HFFc6 (cell line): ENCODE measurements around the gene ARSB. TPM values are rescaled to one million over a fixed set of nuclear protein-coding genes. Genes with fewer than 3 reads are reported as not detected.

ENCODE experiments used
- DNase-seq: peaks from one replicate; pipeline ENCODE4 v3.0.0-alpha.2; 2018
- H3K27ac Mint-ChIP-seq: 2 replicates; pipeline ENCODE4 v1.8.0; 2020; ENCODE audit warnings: mild to moderate bottlenecking, mixed read lengths
- H3K27me3 Mint-ChIP-seq: 2 replicates; pipeline ENCODE4 v1.8.0; 2021; ENCODE audit warnings: mild to moderate bottlenecking, moderate library complexity, mixed read lengths; ENCODE audit not compliant: insufficient read depth
- H3K36me3 Mint-ChIP-seq: 2 replicates; pipeline ENCODE4 v1.8.0; 2021; ENCODE audit warnings: low read depth, mixed read lengths
- H3K4me1 Mint-ChIP-seq: 2 replicates; pipeline ENCODE4 v1.8.0; 2020; ENCODE audit warnings: low read depth, mixed read lengths
- H3K4me3 Mint-ChIP-seq: 2 replicates; pipeline ENCODE4 v1.8.0; 2020; ENCODE audit warnings: mild to moderate bottlenecking, moderate library complexity, mixed read lengths
- H3K9me3 Mint-ChIP-seq: 2 replicates; pipeline ENCODE4 v1.8.0; 2020; ENCODE audit warnings: mild to moderate bottlenecking, mixed read lengths
- CTCF ChIP-seq: fragments of 200-600 bp; sonication (generic); IDR thresholded peaks from 2 replicates; pipeline ENCODE4 v1.5.0; 2021; ENCODE audit warnings: antibody characterized with exemption, mild to moderate bottlenecking
- total RNA-seq, 6 experiments: library from RNA; stranded (reverse); fragmentation: NEBNext Ultra II Directional; extraction: Animal tissue kit (Norgen Biotek cat#: 25700); gene quantifications; 2 replicates in 1 of 6; 3 replicates in 5 of 6; pipeline ENCODE4 v1.2.3, GENCODE V29; 2021

The ARSB gene
- total RNA-seq, 6 experiments from 2014 or later: 24.4 to 32.7 (median 27.8) TPM

- no peak for TF ChIP-seq CTCF
- Mint-ChIP-seq H3K4me3 (no peak overlapping the region), H3K9me3 (no peaks in the 10 kb centered on the region), H3K27ac (no peak overlapping the region), H3K27me3 (no peaks in the 10 kb centered on the region; the same call in 1 of the 2 replicates), H3K36me3 (no peaks in the 10 kb centered on the region), H3K4me1 (peaks cover 14% of the 10 kb centered on the region)
- DNase-seq: no peak
These were observed 12.0 kb upstream of the ARSB start for GRCh38 chr5:78997090-78997489.

- Mint-ChIP-seq H3K9me3 (no peaks in the 10 kb centered on the region), H3K4me3 (no peak overlapping the region), H3K27me3 (no peaks in the 10 kb centered on the region; the same call in 1 of the 2 replicates), H3K27ac (no peak overlapping the region), H3K4me1 (no peaks in the 10 kb centered on the region; the same call in 1 of the 2 replicates), H3K36me3 (no peaks in the 10 kb centered on the region)
- DNase-seq: no peak
- TF ChIP-seq CTCF: no peak
These were observed 10.5 kb upstream of the ARSB start for GRCh38 chr5:78995521-78996007.

GRCh38 chr5:78993165-78993564, 8.1 kb upstream of the ARSB start:
- Mint-ChIP-seq H3K27me3 (no peaks in the 10 kb centered on the region; the same call in 1 of the 2 replicates), H3K9me3 (no peaks in the 10 kb centered on the region), H3K36me3 (no peaks in the 10 kb centered on the region), H3K27ac (no peak overlapping the region), H3K4me1 (no peaks in the 10 kb centered on the region), H3K4me3 (no peak overlapping the region)
- no peak for TF ChIP-seq CTCF
- DNase-seq: no peak

- Mint-ChIP-seq H3K4me3 (no peak overlapping the region), H3K27me3 (no peaks in the 10 kb centered on the region; the same call in 1 of the 2 replicates), H3K36me3 (no peaks in the 10 kb centered on the region), H3K4me1 (no peaks in the 10 kb centered on the region), H3K9me3 (no peaks in the 10 kb centered on the region), H3K27ac (no peak overlapping the region)
- TF ChIP-seq CTCF: no peak
- DNase-seq: no peak
These were observed 7.0 kb upstream of the ARSB start for GRCh38 chr5:78992146-78992545.

GRCh38 chr5:78989080-78989479, 4.0 kb upstream of the ARSB start:
- H3K9me3 Mint-ChIP-seq: no peaks in the 10 kb centered on the region
- H3K4me3 Mint-ChIP-seq: no peak overlapping the region
- no peak for TF ChIP-seq CTCF
- H3K27ac Mint-ChIP-seq: no peak overlapping the region
- DNase-seq: no peak
- H3K27me3 Mint-ChIP-seq: no peaks in the 10 kb centered on the region; the same call in 1 of the 2 replicates
- H3K36me3 Mint-ChIP-seq: no peaks in the 10 kb centered on the region
- H3K4me1 Mint-ChIP-seq: peaks cover 14% of the 10 kb centered on the region
